NCI-H1048 (cell line): ENCODE measurements around the gene RAE1.

Source experiments
- DNase-seq: peaks from one replicate; lab custom pipeline; 2025; lab: John Stamatoyannopoulos, UW

Gene RAE1

GRCh38 chr20:57372157-57372556, 21.1 kb downstream of the RAE1 start:
- no peak for DNase-seq

- DNase-seq = no peak
These were observed 21.7 kb downstream of the RAE1 start for GRCh38 chr20:57372581-57373350.

GRCh38 chr20:57374343-57374930, 23.4 kb downstream of the RAE1 start:
- DNase-seq = no peak

- no peak for DNase-seq
These were observed 24.0 kb downstream of the RAE1 start for GRCh38 chr20:57374931-57375651.

- no peak for DNase-seq
These were observed 24.7 kb downstream of the RAE1 start for GRCh38 chr20:57375652-57376230.

GRCh38 chr20:57377350-57377749, 26.3 kb downstream of the RAE1 start:
- DNase-seq = no peak

- no peak for DNase-seq
These were observed 27.1 kb downstream of the RAE1 start for GRCh38 chr20:57378107-57378506.

- no peak for DNase-seq
These were observed 27.7 kb downstream of the RAE1 start for GRCh38 chr20:57378646-57379262.

GRCh38 chr20:57379263-57379647, 28.2 kb downstream of the RAE1 start:
- DNase-seq = no peak

- DNase-seq = no peak
These were observed 29.2 kb downstream of the RAE1 start for GRCh38 chr20:57380081-57380750.

- peak; percentile 54 for DNase-seq
These were observed 30.8 kb downstream of the RAE1 start for GRCh38 chr20:57381596-57382503.

- no peak for DNase-seq
These were observed 31.5 kb downstream of the RAE1 start for GRCh38 chr20:57382516-57382915.

- no peak for DNase-seq
These were observed 32.6 kb downstream of the RAE1 start for GRCh38 chr20:57383447-57384347.

- no peak for DNase-seq
These were observed 33.4 kb downstream of the RAE1 start for GRCh38 chr20:57384486-57384885.

- DNase-seq = no peak
These were observed 34.1 kb downstream of the RAE1 start for GRCh38 chr20:57384953-57385761.

- no peak for DNase-seq
These were observed 34.9 kb downstream of the RAE1 start for GRCh38 chr20:57385940-57386339.

GRCh38 chr20:57386762-57387161, 35.7 kb downstream of the RAE1 start:
- DNase-seq = no peak

GRCh38 chr20:57387463-57387862, 36.4 kb downstream of the RAE1 start:
- DNase-seq = no peak

GRCh38 chr20:57387945-57388371, 36.9 kb downstream of the RAE1 start:
- no peak for DNase-seq
